DOHH2 (cell line): Measurements from ENCODE around the gene PRG3.

Experiments
- H3F3A ChIP-seq: fragments of 200-600 bp; sonication (generic), shearing (Covaris generic); 2 replicates; pipeline ENCODE4 v1.6.0; 2016; ENCODE audit warnings: antibody characterized with exemption, mild to moderate bottlenecking; ENCODE audit not compliant: control insufficient read depth, insufficient read depth
- H3K27ac ChIP-seq: fragments of 200-600 bp; sonication (generic); 2 replicates; pipeline ENCODE4 v1.5.1; 2014; ENCODE audit warnings: low read depth, mild to moderate bottlenecking, low read length, moderate library complexity
- H3K27me3 ChIP-seq: fragments of 200-600 bp; sonication (generic); 2 replicates; pipeline ENCODE4 v1.6.1; 2014; ENCODE audit warnings: mild to moderate bottlenecking, low read length, mixed read lengths; ENCODE audit not compliant: control insufficient read depth
- H3K36me3 ChIP-seq: fragments of 200-600 bp; sonication (generic); 2 replicates; pipeline ENCODE4 v1.6.1; 2014; ENCODE audit warnings: mild to moderate bottlenecking, low read length, moderate library complexity, mixed read lengths; ENCODE audit not compliant: control insufficient read depth
- H3K4me1 ChIP-seq: fragments of 200-600 bp; sonication (generic); 2 replicates; pipeline ENCODE4 v1.6.1; 2014; ENCODE audit warnings: mild to moderate bottlenecking, low read length, mixed read lengths; ENCODE audit not compliant: control insufficient read depth
- H3K4me2 ChIP-seq: fragments of 200-600 bp; sonication (generic); 2 replicates; pipeline ENCODE4 v1.6.0; 2014; ENCODE audit warnings: mild to moderate bottlenecking, low read length, moderate library complexity
- H3K4me3 ChIP-seq: fragments of 200-600 bp; sonication (generic); 2 replicates; pipeline ENCODE4 v1.5.1; 2014; ENCODE audit warnings: mild to moderate bottlenecking, low read length, mixed read lengths
- H3K79me2 ChIP-seq: fragments of 200-600 bp; sonication (generic); 2 replicates; pipeline ENCODE4 v1.6.1; 2014; ENCODE audit warnings: mild to moderate bottlenecking, low read length, mixed read lengths; ENCODE audit not compliant: control insufficient read depth
- H3K9me2 ChIP-seq: fragments of 200-600 bp; sonication (generic); replicated peaks from 2 replicates; pipeline ENCODE4 v1.6.1; 2014; ENCODE audit warnings: mild to moderate bottlenecking, low read length, mixed read lengths; ENCODE audit not compliant: control insufficient read depth
- H3K9me3 ChIP-seq: fragments of 200-600 bp; sonication (generic); 2 replicates; pipeline ENCODE4 v1.6.1; 2014; ENCODE audit warnings: antibody characterized with exemption, low read length, mixed read lengths; ENCODE audit not compliant: control insufficient read depth, insufficient read depth
- H4K20me1 ChIP-seq: fragments of 200-600 bp; sonication (generic); 2 replicates; pipeline ENCODE4 v1.6.0; 2014; ENCODE audit warnings: low read depth, mild to moderate bottlenecking, antibody characterized with exemption, low read length, moderate library complexity; ENCODE audit not compliant: control insufficient read depth, insufficient read depth
- EZH2phosphoT487 ChIP-seq: fragments of 200-600 bp; sonication (generic); IDR thresholded peaks from 2 replicates; pipeline ENCODE4 v1.6.1; 2017; ENCODE audit warnings: borderline replicate concordance, mild to moderate bottlenecking, antibody characterized with exemption, low read length, moderate library complexity, mixed read lengths
- TF ChIP-seq, protein P1 (sequence below): fragments of 200-600 bp; sonication (generic); IDR thresholded peaks from one replicate; pipeline ENCODE4 v1.5.1; 2014; ENCODE audit warnings: antibody characterized with exemption, mild to moderate bottlenecking, low read depth, low read length; ENCODE audit not compliant: poor library complexity, severe bottlenecking

Gene PRG3

DNA sequence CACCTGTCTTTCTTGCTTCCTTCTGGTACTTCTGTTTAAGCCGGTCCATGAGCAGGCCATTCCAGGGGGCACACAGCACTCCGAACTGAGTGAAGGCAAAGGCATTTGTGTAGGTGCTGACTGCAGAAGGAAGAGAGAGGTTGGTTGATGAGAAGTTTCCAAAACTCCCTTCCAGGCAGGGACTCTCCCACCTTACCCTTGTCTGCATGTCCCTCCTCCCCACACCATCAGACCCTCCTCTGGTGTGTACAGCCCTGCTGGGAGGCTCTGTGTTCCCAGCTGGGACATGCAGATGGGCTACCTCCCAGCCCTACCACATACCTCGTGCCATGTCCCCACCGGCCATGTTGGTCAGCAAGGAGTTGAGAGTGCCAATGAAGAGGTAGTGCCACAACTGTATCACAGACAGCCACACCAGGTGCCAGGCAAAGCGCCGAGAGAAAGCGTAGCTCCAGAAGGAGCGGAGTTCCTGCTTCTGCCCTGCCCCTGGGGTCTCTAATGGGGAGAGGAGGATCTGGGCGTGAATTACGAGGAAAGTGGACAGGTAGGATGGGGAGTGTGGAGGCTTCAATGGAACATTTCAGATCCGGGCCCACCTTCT is 33.8 kb upstream of the PRG3 start:
- TF ChIP-seq EZH2phosphoT487 = no peak
- TF ChIP-seq, protein P1, sequence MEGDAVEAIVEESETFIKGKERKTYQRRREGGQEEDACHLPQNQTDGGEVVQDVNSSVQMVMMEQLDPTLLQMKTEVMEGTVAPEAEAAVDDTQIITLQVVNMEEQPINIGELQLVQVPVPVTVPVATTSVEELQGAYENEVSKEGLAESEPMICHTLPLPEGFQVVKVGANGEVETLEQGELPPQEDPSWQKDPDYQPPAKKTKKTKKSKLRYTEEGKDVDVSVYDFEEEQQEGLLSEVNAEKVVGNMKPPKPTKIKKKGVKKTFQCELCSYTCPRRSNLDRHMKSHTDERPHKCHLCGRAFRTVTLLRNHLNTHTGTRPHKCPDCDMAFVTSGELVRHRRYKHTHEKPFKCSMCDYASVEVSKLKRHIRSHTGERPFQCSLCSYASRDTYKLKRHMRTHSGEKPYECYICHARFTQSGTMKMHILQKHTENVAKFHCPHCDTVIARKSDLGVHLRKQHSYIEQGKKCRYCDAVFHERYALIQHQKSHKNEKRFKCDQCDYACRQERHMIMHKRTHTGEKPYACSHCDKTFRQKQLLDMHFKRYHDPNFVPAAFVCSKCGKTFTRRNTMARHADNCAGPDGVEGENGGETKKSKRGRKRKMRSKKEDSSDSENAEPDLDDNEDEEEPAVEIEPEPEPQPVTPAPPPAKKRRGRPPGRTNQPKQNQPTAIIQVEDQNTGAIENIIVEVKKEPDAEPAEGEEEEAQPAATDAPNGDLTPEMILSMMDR = no peak
- no peak overlapping the region for H3K4me2 ChIP-seq
- no peaks in the 10 kb centered on the region for H3K27me3 ChIP-seq
- peaks cover 37% of the 10 kb centered on the region for H3K79me2 ChIP-seq
- H3K9me3 ChIP-seq = no peaks in the 10 kb centered on the region
- no peak overlapping the region for H3K4me3 ChIP-seq
- peaks cover 7% of the 10 kb centered on the region; the same call in 1 of the 2 replicates for H4K20me1 ChIP-seq
- peaks cover 6% of the 10 kb centered on the region; the same call in 1 of the 2 replicates for H3K4me1 ChIP-seq
- no peaks in the 10 kb centered on the region for H3K9me2 ChIP-seq
- peaks cover 19% of the 10 kb centered on the region; the same call in 1 of the 2 replicates for H3F3A ChIP-seq
- no peak overlapping the region for H3K27ac ChIP-seq
- peaks cover 96% of the 10 kb centered on the region for H3K36me3 ChIP-seq

DNA sequence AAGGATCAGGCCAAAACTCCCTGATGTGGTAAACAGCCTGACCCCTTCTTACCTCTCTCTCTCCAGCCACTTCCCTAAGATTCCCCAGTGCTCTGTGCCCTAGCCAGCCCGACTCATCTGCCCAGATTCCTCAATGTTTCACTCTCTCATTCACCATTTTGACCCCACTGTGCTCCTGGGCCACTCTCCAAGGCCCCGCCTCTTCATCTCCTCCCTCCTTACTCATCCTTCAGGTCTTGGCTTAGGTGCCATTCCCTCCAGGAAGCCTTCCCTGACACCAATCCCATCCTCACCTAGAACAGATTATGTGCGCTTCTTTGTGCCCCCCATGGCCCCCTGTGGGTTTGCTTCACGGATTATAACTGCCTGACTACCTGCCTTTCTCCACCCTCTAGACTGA is 32.7 kb upstream of the PRG3 start:
- H3F3A ChIP-seq = peaks cover 17% of the 10 kb centered on the region; the same call in 1 of the 2 replicates

DNA sequence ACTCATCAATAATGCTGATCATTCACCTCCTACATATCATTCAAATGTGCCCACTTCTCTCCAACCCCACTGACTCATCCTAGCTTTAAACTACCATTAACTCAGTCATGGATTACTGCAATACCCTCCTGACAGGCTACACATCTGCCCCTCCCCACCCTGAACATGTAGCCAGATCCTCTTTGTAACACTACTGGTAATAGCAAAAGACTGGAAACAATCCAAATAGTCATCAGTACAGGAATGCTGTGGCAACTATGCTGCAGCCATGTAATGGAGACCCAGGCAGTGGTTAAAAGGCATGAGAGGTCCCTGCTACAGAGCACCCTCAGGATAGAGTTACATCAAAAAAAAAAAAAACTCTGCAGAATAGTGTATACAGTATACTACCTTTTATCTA is 29.3 kb upstream of the PRG3 start:
- TF ChIP-seq, protein P1 = no peak
- TF ChIP-seq EZH2phosphoT487 = no peak
- peaks cover 14% of the 10 kb centered on the region; the same call in 1 of the 2 replicates for H3K4me1 ChIP-seq
- no peaks in the 10 kb centered on the region for H3K27me3 ChIP-seq
- no peak overlapping the region for H3K4me2 ChIP-seq
- peaks cover 98% of the 10 kb centered on the region for H3K36me3 ChIP-seq
- peaks cover 42% of the 10 kb centered on the region for H3F3A ChIP-seq
- H3K79me2 ChIP-seq = peaks cover 10% of the 10 kb centered on the region
- no peak overlapping the region for H3K4me3 ChIP-seq
- H3K9me2 ChIP-seq = no peaks in the 10 kb centered on the region
- H4K20me1 ChIP-seq = peaks cover 17% of the 10 kb centered on the region; the same call in 1 of the 2 replicates
- H3K9me3 ChIP-seq = no peaks in the 10 kb centered on the region
- no peak overlapping the region for H3K27ac ChIP-seq

More for the DNA sequence above, 32.7 kb upstream of the PRG3 start:
- no peak for TF ChIP-seq EZH2phosphoT487
- TF ChIP-seq, protein P1 = no peak
- Histone ChIP-seq H4K20me1 (peaks cover 7% of the 10 kb centered on the region; the same call in 1 of the 2 replicates), H3K27ac (no peak overlapping the region), H3K36me3 (peaks cover 96% of the 10 kb centered on the region), H3K4me1 (peaks cover 6% of the 10 kb centered on the region; the same call in 1 of the 2 replicates), H3K4me3 (no peak overlapping the region), H3K9me3 (no peaks in the 10 kb centered on the region), H3K9me2 (no peaks in the 10 kb centered on the region), H3K4me2 (no peak overlapping the region), H3K79me2 (peaks cover 31% of the 10 kb centered on the region), H3K27me3 (no peaks in the 10 kb centered on the region)
